GM23248 (cell line): ENCODE data around the gene SART1.

Source experiments
- EZH2 ChIP-seq: fragments of 200-600 bp; sonication (generic); IDR thresholded peaks from 2 replicates; pipeline ENCODE4 v1.6.1; 2018; ENCODE audit warnings: antibody characterized with exemption, mild to moderate bottlenecking; ENCODE audit not compliant: insufficient read depth, poor library complexity, severe bottlenecking
- EZH2phosphoT487 ChIP-seq: fragments of 200-600 bp; sonication (generic); IDR thresholded peaks from 2 replicates; pipeline ENCODE4 v1.6.1; 2018; ENCODE audit warnings: antibody characterized with exemption, moderate library complexity, mild to moderate bottlenecking, low read depth; ENCODE audit not compliant: insufficient read depth

- TF ChIP-seq EZH2phosphoT487: no peak
- TF ChIP-seq EZH2: no peak
These were observed 30.5 kb downstream of the SART1 start for GRCh38 chr11:65992056-65992455.
